T-helper 22 cell (primary cell): Measurements from ENCODE around the gene NUP93.
"Not testable (repeated sequence)": the region's sequence is repeated elsewhere in the genome, so short reads cannot be mapped to it uniquely, and the experiment has no call there.

Experiments used
- DNase-seq: peaks from one replicate; pipeline ENCODE4 v3.0.0-alpha.2; 2020; ENCODE audit warnings: low read depth

The NUP93 gene

DNA sequence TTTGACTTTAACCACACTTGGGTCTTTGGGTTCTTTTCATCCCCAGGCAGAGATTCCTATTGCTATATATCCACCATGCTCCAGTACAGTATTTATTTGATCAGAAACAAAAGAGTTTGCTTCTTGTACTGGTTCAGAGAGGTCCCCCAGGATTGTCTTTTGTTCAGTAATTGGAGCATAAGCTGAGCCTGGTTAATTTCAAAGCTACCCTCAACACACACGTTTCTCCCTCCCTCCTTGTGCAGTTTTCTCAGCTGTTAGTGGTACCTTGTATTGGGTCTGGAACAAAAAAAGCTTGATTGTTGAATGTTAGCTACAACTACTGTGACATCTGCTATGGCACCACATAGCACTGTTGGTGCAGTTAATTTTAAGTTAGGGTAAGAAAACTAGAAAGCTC, 50.0 kb downstream of the NUP93 start:
- DNase-seq, result no peak

DNA sequence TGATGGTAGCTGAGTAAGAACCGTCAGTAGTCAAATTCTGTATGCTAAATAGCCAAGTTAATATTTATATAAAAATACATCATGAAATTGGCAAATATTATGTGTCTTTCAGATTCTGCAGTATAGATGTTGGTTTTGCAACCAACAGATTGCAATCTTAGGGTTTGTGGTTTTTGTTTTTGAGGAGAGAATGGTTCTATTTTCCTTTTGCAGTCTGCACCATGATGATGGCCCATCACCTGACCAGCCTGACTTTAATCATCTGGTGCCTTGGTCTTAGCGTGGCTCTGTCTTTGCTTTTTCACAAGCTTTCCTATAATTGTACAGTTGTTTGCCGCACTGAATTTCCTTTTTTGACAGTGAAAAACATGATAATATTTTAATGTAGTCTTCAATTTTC, 50.7 kb downstream of the NUP93 start:
- no peak for DNase-seq

DNA sequence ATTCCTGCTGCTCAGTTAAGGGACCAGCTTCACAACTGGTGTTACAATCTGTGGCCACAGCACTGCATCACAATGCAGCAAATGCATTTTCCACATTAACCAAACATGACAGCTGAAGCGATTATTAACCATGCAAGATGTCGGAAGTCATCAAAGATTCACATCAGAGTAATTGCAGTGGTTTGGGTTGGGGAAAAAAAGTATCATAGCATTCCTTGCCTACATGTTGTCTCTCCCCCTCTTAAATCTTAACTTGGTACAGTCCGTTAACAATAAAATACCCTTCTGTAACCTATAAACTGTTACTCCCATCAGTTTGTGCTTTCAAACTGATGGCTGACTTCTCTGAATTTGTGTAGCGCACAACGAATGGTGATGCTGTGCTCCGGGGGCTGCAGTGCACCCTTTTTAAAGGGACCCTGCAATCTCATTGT, 51.6 kb downstream of the NUP93 start:
- DNase-seq, result no peak

DNA sequence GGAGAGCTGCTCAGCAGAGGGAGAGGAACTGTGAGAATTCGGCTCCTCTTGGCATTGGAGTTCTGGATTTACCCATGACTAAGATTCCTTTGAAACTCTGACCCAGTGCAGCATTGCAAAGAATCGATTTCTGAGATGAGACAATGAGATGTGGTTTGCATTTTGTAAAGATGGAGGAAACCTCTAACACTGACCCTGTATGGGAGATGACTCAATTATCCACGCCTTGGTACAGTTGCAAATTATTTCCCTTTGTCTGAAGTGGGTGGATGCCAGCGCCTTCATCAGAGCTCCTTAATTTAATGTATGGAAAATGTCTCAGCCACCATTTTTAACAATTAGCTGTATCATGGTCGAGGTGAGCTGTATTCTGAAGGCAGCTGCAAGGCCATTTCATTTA, 53.4 kb downstream of the NUP93 start:
- DNase-seq, result no peak

DNA sequence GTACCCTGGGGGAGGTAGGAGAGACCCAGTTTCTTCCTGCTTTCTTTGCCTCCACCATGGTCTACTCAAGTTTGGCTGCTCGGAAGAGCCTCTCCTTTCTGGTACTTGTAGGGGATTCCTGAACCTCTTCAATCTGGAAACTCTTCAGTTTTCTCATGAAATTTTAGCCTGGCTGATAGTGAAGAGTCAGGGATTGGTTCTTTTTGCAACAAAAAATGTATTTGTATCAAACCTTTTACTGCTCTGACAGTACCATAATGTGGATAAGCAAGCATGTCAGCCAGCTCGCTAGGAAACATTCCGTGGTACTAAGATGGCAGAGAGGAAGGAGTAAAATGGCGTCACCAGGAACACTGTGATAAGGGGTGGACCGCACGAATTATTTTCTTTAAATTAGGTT, 55.4 kb downstream of the NUP93 start:
- DNase-seq, result no peak

DNA sequence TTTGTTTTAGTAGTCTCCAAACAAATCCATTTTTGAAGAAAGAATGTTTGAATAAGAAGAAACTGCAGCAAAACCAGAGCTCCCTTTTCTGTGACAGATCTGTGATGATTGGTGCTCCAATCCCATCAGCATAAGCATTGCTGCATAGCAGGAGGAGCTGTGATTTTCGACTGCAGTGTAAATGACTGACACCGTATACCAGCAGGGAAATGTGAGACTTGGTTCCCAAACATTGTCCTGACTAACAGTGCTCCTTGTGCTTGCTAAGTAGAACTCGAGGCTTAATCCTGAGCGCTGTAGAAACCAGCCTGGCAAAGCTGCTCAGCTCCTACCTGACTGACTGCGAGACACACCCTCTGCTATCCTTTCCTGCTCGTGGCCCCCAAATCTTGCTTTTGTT, 57.2 kb downstream of the NUP93 start:
- no peak for DNase-seq

DNA sequence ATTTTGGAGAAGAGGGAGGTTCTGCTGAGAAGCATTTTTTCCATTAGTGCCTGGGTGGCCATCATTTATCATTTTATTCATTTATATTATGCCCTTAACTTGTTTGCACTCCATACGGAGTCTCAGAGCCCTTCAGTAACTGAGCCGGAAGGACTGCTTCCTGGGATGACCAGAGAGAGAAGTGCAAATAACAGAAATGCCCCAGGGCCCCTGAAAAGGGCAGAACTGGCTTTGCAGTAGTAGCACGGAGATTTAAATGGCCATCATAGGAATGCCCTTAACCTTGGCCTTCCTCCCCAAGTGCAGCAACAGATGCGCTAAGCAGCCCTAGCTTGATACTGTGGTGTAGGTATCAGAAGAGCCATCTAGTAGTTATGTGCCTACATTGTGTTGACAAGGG, 58.5 kb downstream of the NUP93 start:
- DNase-seq, result no peak

DNA sequence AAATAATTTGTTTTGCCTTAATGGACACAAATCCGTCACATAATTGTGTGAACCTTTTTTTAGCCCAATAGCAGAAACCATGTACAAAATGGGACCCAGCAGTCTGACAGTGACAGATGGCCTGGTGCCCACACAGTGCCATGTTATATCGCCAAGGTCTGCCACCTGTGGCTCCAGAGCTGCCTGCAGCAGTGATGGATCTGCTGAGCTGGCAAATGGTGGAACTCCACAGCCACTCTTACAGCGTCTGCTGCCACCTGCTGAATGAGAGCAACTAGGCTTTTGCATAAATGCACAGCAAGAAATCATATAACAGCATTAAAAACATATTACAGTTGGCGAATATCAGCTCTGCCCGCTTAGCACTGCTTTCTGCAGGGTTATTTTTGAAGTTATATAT, 59.4 kb downstream of the NUP93 start:
- DNase-seq, result no peak

DNA sequence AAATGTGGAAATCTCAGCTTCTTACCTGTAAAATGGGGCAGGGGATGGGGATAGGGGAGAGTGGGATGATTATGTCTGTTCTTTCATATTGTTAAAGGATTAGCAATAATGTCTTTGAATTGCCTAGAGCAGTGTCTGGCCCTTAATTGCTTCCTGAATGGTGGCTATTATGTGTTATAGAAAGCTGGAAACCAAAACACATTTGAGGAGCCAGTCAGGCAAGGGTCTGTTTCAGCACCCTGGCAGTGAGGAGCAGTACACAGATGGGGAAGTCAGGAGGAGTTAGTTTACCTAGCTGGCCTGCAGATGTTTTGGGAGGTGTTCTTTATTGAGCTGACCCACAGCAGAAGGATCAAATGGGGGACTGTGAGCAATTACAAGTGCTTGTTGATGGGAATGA, 63.0 kb downstream of the NUP93 start:
- no peak for DNase-seq

DNA sequence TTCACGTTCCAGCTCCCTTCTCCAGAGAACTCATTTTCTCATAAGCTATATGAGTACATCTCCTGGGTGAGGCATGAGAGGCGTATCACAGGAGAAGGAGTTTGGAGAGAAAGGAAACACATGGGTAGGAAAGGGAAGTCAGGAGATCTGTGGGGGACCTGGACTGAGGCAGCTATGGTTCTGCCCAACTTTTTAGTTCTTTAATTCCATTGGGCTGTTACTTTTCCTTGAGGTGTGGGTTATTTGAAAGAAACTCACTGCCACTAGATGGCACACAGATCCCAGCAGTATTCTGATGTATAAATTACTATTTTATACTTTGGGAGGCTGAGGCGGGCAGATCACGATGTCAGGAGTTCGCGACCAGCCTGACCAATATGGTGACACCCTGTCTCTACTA, 63.6 kb downstream of the NUP93 start:
- DNase-seq, result no peak

DNA sequence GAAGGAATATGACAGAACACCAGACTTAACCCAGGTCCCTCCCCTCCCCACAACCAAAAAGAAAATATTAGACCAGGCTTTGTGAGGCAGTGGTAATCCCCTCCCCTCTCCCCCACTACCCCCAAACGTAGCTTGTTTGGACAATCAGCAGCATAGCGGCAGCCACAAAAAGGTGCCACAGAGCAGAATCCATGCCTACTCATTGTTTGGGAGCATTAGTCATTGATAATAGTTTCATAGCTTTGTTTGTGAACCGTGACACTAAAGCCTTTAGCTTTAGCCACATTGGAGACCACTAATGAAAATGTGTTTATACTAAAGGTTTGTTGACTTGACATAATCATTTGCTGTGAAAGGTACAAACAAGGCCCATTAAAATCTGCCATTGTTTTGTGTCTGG, 65.1 kb downstream of the NUP93 start:
- no peak for DNase-seq

DNA sequence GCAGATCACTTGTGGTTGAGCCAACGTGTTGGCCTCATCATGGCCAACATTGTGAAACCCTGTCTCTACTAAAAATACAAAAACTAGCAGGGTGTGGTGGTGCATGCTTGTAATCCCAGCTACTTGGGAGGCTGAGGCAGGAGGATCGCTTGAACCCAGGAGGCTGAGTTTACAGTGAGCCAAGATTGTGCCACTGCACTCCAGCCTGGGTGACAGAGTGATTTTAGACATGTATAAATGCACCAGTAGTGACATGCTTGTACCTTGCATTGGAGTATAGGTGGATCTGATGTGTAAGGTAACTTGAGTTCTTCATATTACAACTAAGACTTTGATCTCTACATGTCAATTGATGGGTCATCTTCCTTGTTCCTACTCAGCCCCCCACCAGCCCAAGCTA, 67.1 kb downstream of the NUP93 start:
- not testable (repeated sequence) for DNase-seq

DNA sequence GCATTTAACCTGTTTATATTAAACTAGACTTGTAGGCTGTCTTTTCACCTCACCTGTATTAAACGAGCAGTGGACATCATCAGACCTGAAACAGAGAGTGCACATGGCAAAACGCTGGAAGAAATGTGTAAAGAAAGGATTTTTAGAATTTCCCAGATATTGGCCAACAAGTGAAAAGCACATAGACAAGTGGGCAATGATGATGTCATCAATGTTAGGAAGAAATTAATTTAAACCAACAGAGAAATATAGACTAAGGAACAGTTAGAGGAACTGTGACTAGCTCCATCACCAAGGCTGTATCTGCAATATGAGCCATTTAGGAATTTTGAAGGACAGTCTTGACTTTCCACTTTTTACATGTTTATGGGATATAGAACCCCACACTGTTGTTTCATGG, 67.9 kb downstream of the NUP93 start:
- no peak for DNase-seq

DNA sequence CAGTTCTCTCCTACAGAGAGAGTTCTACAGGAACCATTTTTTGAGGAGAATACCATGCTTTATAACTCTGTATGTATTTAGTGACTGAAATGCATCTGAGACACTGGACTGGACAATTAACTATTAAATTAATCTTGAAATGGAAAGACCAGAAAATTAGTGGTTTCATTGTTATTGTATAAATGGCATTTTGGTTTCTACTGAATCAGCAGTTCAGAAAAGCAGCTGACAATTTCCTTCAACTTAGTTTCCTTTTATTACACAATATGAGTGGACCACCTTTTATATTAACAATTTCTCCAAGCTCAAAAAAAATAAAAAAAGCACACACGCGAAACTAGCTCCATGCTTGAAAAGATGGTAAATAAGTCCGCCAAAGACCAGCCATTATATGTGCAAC, 69.0 kb downstream of the NUP93 start:
- DNase-seq, result no peak

DNA sequence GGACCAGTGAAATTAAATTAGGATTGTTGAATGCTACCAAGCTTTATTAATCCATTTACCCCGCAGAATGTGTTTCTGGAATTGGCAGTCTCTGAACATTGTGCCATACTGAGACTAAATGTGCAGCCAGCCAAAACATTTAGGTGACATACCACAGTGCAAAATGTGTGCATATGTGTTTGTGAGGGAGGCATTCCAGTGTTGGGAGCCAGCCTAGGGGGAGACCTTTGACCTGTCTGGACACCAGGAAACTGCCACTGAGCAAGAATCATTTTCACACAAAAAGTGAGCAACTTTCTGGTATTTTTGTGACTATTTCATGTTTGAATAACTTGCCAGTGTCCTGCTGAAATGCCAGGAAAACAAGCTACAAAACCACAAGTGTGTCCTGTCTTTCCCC, 70.4 kb downstream of the NUP93 start:
- no peak for DNase-seq

DNA sequence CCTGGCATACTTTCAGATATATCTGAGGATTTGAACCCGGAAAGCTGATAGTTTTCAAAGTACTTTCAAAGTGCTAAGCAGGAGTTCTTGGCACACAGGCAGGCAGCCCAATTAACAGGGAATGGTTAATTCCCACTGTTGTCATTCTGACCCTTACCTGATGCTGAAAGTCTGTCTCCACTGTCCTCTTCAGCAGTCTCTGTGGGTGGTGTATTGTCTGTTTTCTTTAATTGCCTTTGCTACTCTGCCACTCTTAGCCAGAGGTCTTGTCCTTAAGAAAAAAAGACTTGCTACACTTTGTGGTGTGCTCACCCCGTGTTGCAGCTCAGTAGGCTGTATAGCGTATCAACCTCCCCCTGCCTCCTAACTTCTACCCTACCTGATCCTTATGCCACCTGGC, 71.8 kb downstream of the NUP93 start:
- DNase-seq, result no peak

DNA sequence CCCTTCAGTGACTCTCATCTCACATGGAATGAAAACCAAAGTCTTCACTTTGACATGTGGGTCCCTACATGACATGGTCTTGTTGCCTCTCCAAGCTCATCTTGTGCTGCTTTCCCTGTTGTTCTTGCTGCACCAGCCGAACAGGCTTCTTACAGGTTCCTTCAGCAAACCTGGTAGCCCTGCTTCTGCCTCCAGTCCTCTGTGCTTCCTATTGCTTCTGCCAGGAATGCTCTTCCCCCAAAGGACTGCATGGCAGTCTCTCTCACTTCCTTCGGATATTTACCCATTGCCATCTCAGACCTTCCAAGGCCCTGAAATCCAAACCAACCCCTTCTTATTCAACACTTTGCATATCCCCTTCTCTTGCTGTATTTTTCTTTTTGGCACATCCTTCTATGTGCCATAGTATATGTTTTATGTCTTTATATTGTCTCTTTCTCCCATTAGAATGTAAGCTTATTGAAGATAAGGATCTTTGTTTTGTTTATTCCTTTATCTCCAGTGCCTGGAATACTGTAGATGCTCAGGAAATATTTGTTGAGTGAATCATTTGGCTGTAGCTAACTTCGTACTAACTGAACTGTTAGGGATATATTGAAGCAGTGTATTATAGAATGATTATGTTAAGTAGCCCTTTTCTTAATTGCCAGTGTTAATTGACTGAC, 77.2 kb downstream of the NUP93 start:
- DNase-seq, result no peak

DNA sequence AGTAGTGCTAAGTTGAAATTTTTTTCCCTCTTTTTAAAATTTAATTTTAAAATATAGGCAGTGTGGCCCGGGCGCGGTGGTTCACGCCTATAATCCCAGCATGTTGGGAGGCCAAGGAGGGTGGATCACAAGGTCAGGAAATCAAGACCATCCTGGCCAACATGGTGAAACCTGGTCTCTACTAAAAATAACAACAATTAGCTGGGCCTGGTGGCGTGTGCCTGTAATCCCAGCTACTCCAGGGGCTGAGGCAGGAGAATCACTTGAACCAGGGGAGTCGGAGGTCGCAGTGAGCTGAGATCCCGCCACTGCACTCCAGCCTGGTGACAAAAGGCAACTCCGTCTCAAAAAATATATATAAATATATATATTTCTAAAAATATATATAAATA, 77.7 kb downstream of the NUP93 start:
- DNase-seq, result not testable (repeated sequence)

DNA sequence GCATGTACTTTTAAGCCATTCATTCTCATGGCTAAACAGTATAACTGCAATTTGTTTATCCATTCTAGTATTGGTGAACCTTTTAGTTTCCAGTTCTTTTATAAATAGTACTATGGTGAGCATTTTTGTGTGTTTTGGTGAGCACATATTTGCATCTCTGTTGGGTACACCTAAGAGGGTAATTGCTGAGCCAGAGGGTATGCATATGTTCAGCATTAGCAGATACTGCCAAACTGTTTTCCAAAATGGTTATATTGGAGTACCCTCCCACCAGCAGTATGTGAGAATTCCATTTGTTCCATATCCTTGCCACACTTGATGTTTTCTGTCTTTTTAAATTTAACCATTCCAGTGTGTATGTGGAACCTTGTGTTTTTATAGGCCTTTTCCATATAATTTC, 81.0 kb downstream of the NUP93 start:
- no peak for DNase-seq

DNA sequence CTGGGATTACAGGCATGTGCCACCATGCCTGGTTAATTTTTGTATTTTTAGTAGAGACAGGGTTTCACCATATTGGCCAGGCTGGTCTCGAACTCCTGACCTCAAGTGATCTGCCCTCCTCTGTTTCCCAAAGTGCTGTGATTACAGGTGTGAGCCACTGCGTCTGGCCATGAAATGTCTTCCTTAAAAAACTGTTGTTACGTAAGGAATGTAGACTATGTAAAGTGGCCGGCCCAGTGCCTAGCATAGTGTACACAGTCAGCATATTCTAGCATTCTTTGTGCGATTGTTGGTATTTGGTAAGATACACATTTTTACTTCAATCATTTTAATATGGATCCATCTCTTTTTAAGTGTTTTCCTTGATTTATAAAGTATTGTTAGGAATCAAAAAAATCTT, 81.7 kb downstream of the NUP93 start:
- DNase-seq, result not testable (repeated sequence)

DNA sequence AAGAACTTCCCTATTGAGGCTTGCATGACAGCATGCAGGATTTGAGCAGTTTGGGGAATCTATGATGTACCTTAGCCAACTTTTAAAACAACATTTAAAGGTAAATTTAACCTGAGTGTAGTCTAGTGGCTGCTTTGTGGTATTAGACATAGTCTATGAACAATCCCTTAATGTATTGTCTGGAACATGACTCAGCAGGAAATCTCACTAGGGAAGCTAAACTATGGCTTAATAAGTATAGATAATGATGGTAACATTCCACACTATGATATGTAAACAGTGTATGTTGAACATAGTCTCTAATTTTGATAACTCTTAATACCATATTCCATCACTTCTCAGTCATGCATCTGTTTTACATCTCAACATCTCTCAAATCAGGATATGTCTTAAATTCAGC, 83.0 kb downstream of the NUP93 start:
- DNase-seq, result no peak

DNA sequence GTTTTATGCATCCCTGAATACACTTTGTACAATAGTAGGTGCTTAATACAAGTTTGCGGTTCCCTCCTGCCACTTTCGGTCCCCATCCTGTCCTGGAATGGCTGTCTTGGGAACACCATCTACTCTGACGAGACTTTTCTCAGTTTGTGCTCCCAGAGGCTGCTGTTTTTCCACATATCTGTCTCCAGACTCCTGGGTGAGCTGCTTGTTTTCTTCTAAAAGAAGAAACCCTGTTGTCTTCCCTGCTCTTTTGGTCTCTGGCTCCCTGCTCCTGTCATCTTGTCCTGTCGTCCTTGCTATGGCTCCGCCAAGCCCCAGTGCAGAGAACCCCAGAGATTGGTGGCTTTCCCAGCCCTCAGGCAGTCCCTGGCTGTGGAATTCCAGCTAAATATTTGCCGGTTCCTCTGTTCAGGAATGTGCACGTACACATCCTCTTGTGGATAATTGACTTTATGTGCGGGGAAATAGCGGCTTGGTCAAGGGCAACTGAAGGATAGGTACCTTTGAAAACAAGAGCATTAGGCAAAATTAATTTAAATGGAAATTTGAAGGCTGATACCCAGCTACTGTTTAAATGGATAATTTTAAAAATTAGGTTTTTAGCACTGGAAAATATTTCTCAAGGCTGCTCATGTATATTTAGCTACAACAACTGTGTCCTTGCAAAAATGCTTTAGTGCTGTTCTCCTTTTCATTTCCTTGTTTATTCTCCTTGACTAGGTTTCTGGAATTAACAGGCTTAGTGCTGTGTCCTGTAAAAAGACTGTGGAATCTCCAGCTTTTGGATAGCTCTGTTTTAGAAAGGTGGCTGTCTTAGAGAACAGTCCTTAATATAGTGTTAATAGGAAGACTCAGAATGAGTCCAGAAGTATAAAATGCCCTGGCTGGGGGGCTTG, 84.9 kb downstream of the NUP93 start:
- DNase-seq, result no peak

DNA sequence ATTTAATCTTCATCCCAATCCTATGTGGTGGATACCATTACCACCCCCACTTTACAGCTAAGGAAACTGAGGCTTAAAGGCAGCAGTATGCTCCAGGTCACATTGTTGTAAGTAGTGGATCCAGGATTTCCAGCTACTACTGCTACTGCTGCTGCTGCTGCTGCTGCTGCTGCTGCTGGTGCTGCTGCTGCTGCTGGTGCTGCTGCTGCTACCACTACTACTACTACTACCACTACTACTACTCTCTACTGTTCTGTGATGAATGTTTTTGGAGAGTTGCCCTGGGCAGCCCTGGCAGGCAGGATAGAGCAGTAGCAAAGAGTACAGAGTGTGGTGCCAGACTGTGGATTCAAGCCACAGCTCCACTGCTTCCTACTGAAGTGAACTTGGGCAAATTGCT, 85.8 kb downstream of the NUP93 start:
- no peak for DNase-seq

DNA sequence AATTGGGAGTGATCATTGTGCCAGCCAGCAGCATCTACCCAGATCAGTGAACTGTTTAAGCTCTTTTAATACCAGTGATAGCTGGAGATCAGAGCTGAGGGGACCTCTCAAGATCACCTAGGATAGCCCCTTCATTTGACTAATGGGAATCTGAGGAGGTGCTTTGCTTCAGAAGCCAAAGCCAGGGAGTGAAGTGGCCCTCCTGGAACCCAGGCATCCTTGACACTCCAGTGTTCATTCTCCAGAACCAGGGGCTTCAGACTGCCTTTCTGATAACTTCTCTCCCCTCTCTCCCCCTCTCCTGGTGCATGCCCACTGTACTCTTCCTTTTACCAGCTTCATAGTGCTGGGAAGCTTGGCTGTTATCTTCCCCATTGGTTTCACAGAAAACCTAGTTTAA, 87.1 kb downstream of the NUP93 start:
- DNase-seq, result no peak
